Measurements from ENCODE around the gene EPS8L2. TPM values are rescaled to one million over a fixed set of nuclear protein-coding genes. Genes with fewer than 3 reads are reported as not detected.
A peak's percentile ranks its signal among the peaks of the same experiment; 100 is the strongest.

Gene EPS8L2
- 100 to 1,000 TPM; 163 to 367 (median 238) TPM for total RNA-seq

DNA sequence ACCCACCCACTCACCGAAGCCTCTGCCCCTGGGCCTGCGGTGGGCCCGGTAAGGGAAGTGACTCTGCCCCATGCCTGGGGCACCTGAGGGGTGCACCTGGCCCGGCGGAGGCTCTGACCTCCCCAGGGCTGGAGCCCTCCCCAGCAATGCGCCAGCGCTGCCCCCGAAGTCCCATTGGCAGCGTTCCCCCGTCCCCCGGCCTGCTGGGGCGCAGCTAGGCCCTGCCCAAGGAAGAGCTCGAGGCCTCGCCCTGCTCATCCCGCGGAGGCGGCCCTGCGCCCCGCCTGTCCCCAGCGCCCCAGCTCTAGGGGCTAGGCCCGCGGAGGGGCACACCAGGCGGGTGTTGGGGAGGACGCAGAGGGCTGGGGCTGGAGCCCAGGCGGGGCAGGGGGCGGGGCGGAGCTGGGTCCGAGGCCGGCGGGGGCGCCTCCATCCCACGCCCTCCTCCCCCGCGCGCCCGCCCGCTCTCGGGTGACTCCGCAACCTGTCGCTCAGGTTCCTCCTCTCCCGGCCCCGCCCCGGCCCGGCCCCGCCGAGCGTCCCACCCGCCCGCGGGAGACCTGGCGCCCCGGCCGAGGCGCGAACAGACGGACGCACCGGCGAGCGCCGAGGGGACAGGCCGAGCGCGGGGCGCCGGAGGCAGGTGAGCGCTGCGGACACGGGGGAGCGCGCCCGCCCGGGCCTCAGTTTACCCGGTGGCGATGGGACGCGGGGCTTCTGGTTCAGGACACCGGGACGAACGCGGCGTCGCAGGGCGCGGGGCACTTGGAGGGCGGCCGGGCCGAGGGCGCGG, at the start of gene EPS8L2:
Gene EPS8L2 (plus strand): TSS at position 586 of the 793 bp plus-strand sequence. CDS start 3,177 bp downstream, outside the sequence.
- no CpG with 5 or more reads among the region's 90 CpGs for WGBS, 2 donors
- intact Hi-C loops (cut with DNase I): no loop called here
- H3K4me3 ChIP-seq: peak within 1 kb of the TSS; percentile 63 to 87 (median 76)
- peaks cover 0 to 50% (median 8%) of the 10 kb centered on the region in 3 donors for H3K36me3 ChIP-seq
- H3K27ac ChIP-seq: peak within 1 kb of the TSS; percentile 91 to 98 (median 94)
- TF ChIP-seq, protein P1, sequence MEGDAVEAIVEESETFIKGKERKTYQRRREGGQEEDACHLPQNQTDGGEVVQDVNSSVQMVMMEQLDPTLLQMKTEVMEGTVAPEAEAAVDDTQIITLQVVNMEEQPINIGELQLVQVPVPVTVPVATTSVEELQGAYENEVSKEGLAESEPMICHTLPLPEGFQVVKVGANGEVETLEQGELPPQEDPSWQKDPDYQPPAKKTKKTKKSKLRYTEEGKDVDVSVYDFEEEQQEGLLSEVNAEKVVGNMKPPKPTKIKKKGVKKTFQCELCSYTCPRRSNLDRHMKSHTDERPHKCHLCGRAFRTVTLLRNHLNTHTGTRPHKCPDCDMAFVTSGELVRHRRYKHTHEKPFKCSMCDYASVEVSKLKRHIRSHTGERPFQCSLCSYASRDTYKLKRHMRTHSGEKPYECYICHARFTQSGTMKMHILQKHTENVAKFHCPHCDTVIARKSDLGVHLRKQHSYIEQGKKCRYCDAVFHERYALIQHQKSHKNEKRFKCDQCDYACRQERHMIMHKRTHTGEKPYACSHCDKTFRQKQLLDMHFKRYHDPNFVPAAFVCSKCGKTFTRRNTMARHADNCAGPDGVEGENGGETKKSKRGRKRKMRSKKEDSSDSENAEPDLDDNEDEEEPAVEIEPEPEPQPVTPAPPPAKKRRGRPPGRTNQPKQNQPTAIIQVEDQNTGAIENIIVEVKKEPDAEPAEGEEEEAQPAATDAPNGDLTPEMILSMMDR (IDR thresholded peaks at IDR 0.05): no peak
- peak in 2 of 4 donors; percentile 41 for TF ChIP-seq POLR2A (IDR thresholded peaks at IDR 0.05)
- H3K27me3 ChIP-seq: peaks cover 0 to 36% (median 0%) of the 10 kb centered on the region in 4 donors
- DNase-seq: no peak
- H3K9me3 ChIP-seq: no peaks in the 10 kb centered on the region
- peaks cover 49 to 95% (median 59%) of the 10 kb centered on the region in 3 donors for H3K4me1 ChIP-seq

DNA sequence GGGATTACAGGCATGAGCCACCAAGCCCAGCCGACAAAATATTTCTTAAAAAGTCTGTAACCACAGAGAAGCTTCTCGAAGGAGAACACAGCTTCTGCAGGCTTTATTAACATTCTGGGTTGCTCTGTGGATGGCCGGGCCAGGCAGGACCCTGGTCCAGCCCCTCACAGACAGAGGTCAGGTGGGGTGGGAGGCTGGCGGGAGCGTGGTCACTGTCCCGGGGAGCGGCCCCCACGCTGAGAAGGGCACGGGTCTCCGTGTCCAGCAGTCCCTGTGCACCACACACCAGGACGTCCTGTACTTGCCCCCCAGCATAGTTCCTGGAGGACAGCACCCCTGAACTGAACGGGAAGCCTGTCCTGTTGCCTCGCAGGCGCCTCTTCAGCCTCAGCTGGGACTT, 49.6 kb upstream of the EPS8L2 start:
- H3K4me3 ChIP-seq: no peak overlapping the region
- TF ChIP-seq, protein P1 (IDR thresholded peaks at IDR 0.05): no peak
- TF ChIP-seq POLR2A (IDR thresholded peaks at IDR 0.05): no peak
- H3K27ac ChIP-seq: no peak overlapping the region
- no peaks in the 10 kb centered on the region for H3K27me3 ChIP-seq
- H3K4me1 ChIP-seq: peaks cover 0 to 21% (median 0%) of the 10 kb centered on the region in 3 donors
- DNase-seq: no peak
- peaks cover 7 to 95% (median 14%) of the 10 kb centered on the region in 3 donors for H3K36me3 ChIP-seq
- 95% methylated on average over 8 of the region's 14 CpGs; no CpG with 5 or more reads in 1 of the 2 donors for WGBS, 2 donors
- intact Hi-C loops (cut with DNase I): no loop called here
- H3K9me3 ChIP-seq: no peaks in the 10 kb centered on the region

DNA sequence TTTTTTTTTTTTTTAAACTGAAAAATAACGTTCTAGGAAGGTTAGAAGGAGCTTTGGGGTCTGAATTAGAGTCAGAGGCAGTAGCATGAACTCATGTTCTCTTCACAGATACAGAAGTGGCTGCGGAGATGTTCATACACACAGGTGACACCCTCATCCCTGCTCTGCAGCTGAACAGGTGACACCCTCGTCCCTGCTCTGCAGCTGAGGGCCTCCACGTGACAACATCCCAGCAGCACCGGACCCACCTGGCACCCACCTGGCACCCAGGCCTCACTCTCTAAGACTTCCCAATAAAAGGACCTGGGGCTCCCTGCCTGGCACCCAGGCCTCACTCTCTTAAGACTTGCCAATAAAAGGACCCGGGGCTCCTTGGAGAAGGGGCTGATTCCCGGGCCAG, 49.2 kb upstream of the EPS8L2 start:
- Histone ChIP-seq H3K9me3 (no peaks in the 10 kb centered on the region), H3K4me3 (no peak overlapping the region), H3K4me1 (peaks cover 0 to 21% (median 0%) of the 10 kb centered on the region in 3 donors), H3K36me3 (peaks cover 7 to 95% (median 14%) of the 10 kb centered on the region in 3 donors), H3K27me3 (no peaks in the 10 kb centered on the region), H3K27ac (no peak overlapping the region)
- DNase-seq: no peak
- no peak for TF ChIP-seq POLR2A (IDR thresholded peaks at IDR 0.05)
- TF ChIP-seq, protein P1 (IDR thresholded peaks at IDR 0.05): no peak
- 70 to 80% methylated on average over 2 to 3 of the region's 7 CpGs for WGBS, 2 donors
- intact Hi-C loops (cut with DNase I): no loop called here

DNA sequence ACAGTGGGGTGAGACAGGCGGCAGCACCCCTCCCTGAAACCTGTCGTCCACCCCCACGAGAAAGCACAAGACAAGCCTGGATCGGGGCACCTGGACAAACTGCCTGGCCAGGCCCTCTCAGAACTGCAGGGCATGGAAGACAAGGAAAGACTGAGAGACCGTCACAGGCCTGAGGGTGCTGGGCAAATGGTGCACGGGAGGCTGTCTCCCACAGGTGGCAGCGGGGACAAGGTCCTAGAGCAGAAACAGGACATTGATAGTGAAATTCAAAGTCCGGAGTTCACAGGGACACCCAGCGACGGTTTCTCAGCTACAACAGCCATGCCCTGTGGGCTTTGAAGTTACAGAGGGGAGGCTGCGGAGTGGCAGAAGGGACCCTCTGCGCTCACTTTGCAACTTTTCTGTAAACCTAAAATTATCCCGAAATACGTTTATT, 48.3 kb upstream of the EPS8L2 start:
- Histone ChIP-seq H3K9me3 (no peaks in the 10 kb centered on the region), H3K4me3 (no peak overlapping the region), H3K27ac (peak overlapping the region in 2 of 4 donors; percentile 18 to 31), H3K36me3 (peaks cover 7 to 95% (median 14%) of the 10 kb centered on the region in 3 donors), H3K4me1 (peaks cover 0 to 21% (median 0%) of the 10 kb centered on the region in 3 donors), H3K27me3 (no peaks in the 10 kb centered on the region)
- TF ChIP-seq POLR2A (IDR thresholded peaks at IDR 0.05): no peak
- TF ChIP-seq, protein P1 (IDR thresholded peaks at IDR 0.05): no peak
- intact Hi-C loops (cut with DNase I): no loop called here
- DNase-seq: no peak
- WGBS, 2 donors: 60 to 69% methylated on average over 11 to 12 of the region's 14 CpGs

DNA sequence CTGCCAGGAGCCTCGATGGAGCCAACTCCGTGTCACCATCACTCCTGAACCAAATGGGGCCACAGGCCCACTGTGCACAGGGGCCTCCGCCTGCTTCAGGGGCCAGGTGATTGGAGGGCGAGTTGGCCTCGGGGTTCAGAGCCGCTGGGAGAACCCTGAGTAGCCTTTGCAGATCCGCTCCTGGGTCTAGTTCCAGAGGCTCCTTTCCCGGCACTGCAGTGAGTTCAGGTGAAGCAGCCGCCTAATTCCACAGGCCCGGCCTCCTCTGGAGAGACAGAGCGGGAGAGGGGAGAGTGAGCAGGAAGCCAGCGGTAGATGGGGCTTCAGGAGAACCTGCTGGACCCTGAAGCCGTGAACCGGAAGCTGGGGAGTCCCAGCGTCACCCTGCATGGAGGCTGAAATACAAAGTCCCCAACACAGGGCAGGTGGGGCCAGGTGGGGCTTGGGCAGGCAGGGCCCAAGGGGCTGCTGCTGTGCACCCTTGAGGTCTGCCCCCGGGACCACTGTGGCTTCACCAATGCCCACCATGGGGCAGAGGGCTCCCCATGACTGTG, 46.4 kb upstream of the EPS8L2 start:
- no peak for DNase-seq
- Histone ChIP-seq H3K36me3 (peaks cover 7 to 90% (median 14%) of the 10 kb centered on the region in 3 donors), H3K4me1 (peaks cover 0 to 21% (median 0%) of the 10 kb centered on the region in 3 donors), H3K27ac (no peak overlapping the region), H3K27me3 (no peaks in the 10 kb centered on the region), H3K4me3 (no peak overlapping the region), H3K9me3 (no peaks in the 10 kb centered on the region)
- intact Hi-C loops (cut with DNase I): loop anchor here (10.0 kb wide), 1 partner anchor 65 kb away; no protein-coding TSS in a partner anchor
- WGBS, 2 donors: 75 to 78% methylated on average over 4 to 5 of the region's 16 CpGs
- TF ChIP-seq, protein P1 (IDR thresholded peaks at IDR 0.05): no peak
- TF ChIP-seq POLR2A (IDR thresholded peaks at IDR 0.05): no peak

All from esophagus squamous epithelium (tissue), 5 donors.